ENCODE data around the gene GSTCD. TPM values are rescaled to one million over a fixed set of nuclear protein-coding genes. Genes with fewer than 3 reads are reported as not detected.

The GSTCD gene, protein sequence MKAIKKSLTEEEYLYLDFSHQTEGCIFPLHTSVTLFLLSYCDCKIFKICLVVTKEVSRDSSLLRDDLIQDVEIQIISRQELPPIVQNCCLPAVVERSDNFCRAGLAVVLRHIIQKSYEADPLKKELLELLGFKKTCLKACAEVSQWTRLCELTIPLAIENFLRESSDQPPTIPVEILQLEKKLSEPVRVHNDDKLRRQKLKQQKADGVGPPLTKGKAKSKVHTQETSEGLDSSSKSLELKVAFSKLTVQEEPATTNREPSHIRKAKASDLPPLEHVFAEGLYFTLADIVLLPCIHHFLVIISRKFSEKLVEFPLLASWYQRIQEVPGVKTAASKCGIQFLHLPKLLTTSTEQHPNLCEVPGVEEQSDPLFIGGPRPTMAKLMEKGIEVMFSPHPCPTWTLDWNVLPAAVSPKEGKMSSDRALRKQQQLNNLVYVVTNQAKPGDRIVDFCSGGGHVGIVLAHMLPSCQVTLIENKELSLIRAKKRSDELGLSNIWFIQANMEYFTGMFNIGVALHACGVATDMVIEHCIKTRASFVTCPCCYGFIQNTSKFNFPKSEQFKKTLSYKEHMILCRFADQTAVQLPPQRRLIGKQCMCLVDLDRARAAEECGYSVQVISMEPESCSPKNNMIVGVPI
- total RNA-seq: 9.9 and 10.2 TPM in 2 replicates

DNA sequence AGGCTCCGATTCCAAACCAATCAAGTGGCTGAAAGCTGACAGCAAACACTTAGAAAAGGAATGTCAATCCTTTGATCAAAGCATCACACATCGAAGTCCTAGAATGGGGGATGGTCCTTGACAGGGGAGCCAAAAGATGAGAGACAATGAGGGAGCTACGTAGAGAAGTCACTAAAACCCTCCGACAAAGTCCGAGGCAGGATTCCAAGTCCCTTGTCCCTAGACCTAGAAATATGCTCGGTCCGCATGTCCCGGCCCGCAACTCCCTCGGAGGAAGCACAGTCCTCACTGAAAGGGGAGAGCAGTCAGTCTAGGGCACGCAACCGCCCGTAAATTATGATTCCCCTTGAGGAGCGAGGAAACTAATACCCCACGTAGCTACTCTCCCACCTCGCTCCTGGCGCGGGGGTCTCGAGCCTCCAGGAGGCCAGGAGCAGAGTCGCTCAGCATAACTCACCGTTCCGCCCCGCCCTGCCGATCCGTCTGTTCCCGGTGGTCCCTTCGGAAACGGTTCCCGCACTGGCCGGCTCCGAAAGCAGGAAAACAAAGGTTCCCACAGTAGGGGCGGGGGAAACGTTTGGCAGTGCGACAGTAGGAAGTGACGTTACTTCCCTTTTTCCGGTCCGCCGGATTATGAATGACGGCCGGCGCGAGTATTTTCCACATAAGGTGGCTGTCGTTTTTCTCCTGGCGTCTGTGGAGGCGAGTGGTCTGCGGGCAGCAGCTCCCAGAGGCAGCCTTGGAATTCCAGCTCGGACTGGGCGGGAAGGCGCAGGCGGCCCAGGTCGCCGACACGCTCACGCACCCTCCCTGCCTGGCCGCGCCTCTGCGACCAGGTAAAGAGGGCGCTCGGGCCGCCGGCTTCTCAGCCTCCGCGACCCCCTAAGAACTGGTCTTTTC is at the start of gene GSTCD, which contains the start of gene INTS12:
TSS of gene GSTCD (plus strand) at position 604 of the 900 bp plus-strand sequence. CDS start 8,830 bp downstream, outside the sequence.
TSS of gene INTS12 (minus strand) at position 509 of the 900 bp plus-strand sequence. CDS start 8,684 bp downstream, outside the sequence.

DNA sequence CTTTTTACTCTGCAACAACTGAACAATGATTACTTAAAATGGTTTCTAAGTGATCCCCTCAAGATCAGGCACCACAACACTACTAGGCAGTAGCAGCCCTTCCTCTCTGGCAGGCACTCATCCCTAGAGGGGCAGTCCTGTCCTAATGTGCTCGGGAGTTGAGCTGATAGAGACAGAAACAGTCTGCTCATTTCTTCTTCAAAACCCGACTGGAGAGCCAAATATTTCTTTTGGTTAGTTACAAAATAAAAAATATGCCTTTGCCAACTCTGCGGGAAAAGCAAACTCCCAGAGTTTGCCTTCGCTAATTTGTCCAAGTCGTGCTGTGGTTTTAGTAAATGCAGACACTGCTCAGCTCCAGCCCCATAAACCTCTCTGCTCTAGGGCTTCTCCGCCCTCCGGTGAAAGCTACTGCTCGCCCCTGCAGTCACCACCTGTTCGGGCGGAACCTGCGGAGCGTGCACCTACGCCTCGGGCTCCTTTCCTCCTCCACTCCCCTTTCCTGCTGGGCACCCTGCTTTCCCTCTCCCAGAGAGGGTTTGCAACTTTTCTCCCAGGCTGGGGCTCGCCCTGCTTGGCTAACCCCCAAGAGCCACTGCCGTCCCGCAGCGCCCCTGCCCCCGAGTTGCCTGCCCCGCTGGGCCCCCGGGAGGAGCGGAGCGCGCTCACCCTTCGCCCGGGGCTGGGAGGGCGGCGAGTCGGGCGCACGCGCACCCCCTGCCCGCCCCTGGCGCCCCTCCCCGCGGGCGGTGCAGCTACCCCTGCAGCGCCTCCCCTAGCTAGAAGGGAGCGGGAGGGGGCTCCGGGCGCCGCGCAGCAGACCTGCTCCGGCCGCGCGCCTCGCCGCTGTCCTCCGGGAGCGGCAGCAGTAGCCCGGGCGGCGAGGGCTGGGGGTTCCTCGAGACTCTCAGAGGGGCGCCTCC is 186.3 kb downstream of the GSTCD start, which contains the start of gene NPNT:
TSS of gene NPNT (plus strand) at position 812 of the 923 bp plus-strand sequence. CDS start 182 bp downstream, outside the sequence.

Other genes with a start within 250 kb of the GSTCD start
- 69.4 and 78.5 TPM in 2 replicates for gene PPA2, start 234.7 kb upstream of the GSTCD start, total RNA-seq
- not detected in 2 replicates for gene ARHGEF38, start 156.2 kb upstream of the GSTCD start, total RNA-seq
- 20.2 and 26.2 TPM in 2 replicates for gene INTS12, start 95 bp upstream of the GSTCD start, total RNA-seq
- gene NPNT, start 186.7 kb downstream of the GSTCD start, total RNA-seq: 0.59 and 0.67 TPM in 2 replicates